Measurements from ENCODE around the gene CDH4. TPM values are rescaled to one million over a fixed set of nuclear protein-coding genes. Genes with fewer than 3 reads are reported as not detected.
A peak's percentile ranks its signal among the peaks of the same experiment; 100 is the strongest.

Gene CDH4
- total and polyA plus RNA-seq, 2 of the 4 experiments (the other 2 are of a cell fraction) = 1.6 to 3.5 TPM

DNA sequence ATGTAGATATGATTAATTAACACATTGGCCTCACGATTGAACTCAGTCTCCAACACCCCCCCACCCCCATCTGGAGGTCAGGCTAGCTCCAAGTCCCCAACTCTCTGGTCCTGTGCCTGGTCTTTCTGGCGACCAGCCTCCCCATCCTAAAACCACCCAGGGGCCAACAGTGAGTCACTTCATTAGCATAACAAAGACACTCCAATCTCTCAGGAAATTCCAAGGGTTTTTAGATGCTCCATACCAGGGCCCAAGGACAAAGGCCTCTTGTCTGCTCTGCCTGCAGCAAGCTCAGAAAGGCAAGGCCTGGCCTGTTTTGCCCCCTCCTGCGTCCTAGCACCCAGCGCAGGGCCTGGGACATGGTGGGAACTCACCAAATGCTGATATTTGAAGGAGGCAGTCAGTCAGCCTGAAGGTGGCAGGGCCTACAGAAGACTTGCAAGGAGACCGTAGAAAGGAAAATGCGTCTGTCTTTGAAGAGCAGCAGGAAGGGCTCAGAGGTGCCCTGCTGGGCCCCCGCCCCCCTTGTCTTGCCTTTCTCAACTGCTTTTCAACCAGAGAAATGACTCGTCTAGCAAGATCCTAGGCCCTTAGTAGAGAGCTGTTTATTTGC is 184.7 kb downstream of the CDH4 start:
- Histone ChIP-seq H3K56ac (ENCODE audit: extremely low read depth, insufficient read depth, low read length) (peak overlapping the region; percentile 21; the same call in 1 of the 2 replicates), H3K9me3 (ENCODE audit: control insufficient read depth, insufficient read depth, low read length) (no peaks in the 10 kb centered on the region), H3K14ac (replicated peaks; ENCODE audit: low read depth, low read length) (0 out of 2 replicates have a peak overlapping the region, but pooled peaks have one; percentile 31), H2AK9ac (replicated peaks; ENCODE audit: low read depth, low read length, poor library complexity) (peak overlapping the region; percentile 84), H3K23ac (ENCODE audit: low read depth, low read length) (0 out of 2 replicates have a peak overlapping the region, but pooled peaks have one; percentile 48), H2BK15ac (ENCODE audit: low read depth, low read length) (peak overlapping the region; percentile 17; the same call in 1 of the 3 replicates), H3K36me3 (ENCODE audit: control insufficient read depth, insufficient read depth, low read length) (no peaks in the 10 kb centered on the region), H3K4ac (ENCODE audit: low read depth, low read length) (peak overlapping the region; percentile 74), H3K27ac (ENCODE audit: insufficient read depth, low read length) (peak overlapping the region; percentile 67), H4K5ac (ENCODE audit: low read depth, low read length) (no peak overlapping the region), H3K9ac (ENCODE audit: low read depth, low read length) (peak overlapping the region; percentile 28; the same call in 1 of the 2 replicates), H4K20me1 (ENCODE audit: insufficient read depth, low read length) (no peaks in the 10 kb centered on the region), H4K91ac (ENCODE audit: insufficient read depth, low read depth, low read length) (peak overlapping the region; percentile 60; the same call in 1 of the 2 replicates), H3K4me1 (ENCODE audit: control insufficient read depth, insufficient read depth, low read length) (peaks cover 5% of the 10 kb centered on the region; the same call in 1 of the 2 replicates), H4K8ac (ENCODE audit: low read depth in 2 of 2, low read length in 2 of 2) (peak overlapping the region; percentile 31 to 58; a peak in 3 of 4 replicates), H2AK5ac (ENCODE audit: low read depth, low read length) (peak overlapping the region; percentile 40; the same call in 1 of the 2 replicates), H2BK5ac (ENCODE audit: low read depth, low read length, poor library complexity, severe bottlenecking) (peak overlapping the region; percentile 57), H3K18ac (ENCODE audit: low read depth, low read length) (no peak overlapping the region), H2AFZ (replicated peaks; ENCODE audit: low read length, poor library complexity) (peak overlapping the region; percentile 57), H3K9me1 (ENCODE audit: insufficient read depth, low read length) (peaks cover 13% of the 10 kb centered on the region; the same call in 1 of the 2 replicates), H3K4me2 (ENCODE audit: low read depth, low read length) (0 out of 2 replicates have a peak overlapping the region, but pooled peaks have one; percentile 3), H3K4me3 (ENCODE audit: insufficient read depth, low read depth, low read length) (no peak overlapping the region), H3K27me3 (ENCODE audit: control insufficient read depth, insufficient read depth, low read length) (no peaks in the 10 kb centered on the region), H2BK20ac (ENCODE audit: low read depth, low read length) (peak overlapping the region; percentile 69), H2BK120ac (ENCODE audit: low read depth, low read length) (peak overlapping the region; percentile 83), H3K79me1 (ENCODE audit: low read depth in 1 of 2, low read length in 2 of 2) (peaks cover 0 to 5% of the 10 kb centered on the region in 2 experiments; a peak in 1 of 4 replicates)
- intact Hi-C loops (cut with micrococcal nuclease) (no loop called here), in situ Hi-C loops (cut with MboI; ENCODE audit: low sequenced_read_pairs) (no loop called here), dilution Hi-C loops (cut with HindIII; ENCODE audit: low sequenced_read_pairs, unreplicated experiment) (no loop called here)
- no peak for TF ChIP-seq SMC3 (IDR thresholded peaks at IDR 0.05; ENCODE audit: low read depth, low read length)
- TF ChIP-seq MAZ (IDR thresholded peaks at IDR 0.05; ENCODE audit: borderline replicate concordance, low read depth, low read length) = 0 out of 2 replicates have a peak, but pooled peaks have one; percentile 4
- ATAC-seq (ENCODE audit: low read depth) (peak; percentile 60), DNase-seq (peak; percentile 58)
- POLR2A ChIA-PET (ENCODE audit: unreplicated experiment) = no interaction called here
- CTCF ChIA-PET = no interaction called here
- no TSS peak for BruUV-seq (replicated peaks)
- 0% methylated on average over 1 of the region's 8 CpGs; no CpG with 5 or more reads in 1 of the 2 experiments for WGBS, 2 experiments (ENCODE audit: extremely low coverage in 2 of 2, insufficient read length in 1 of 2)

Data from IMR-90 (cell line).